HepG2 (cell line): ENCODE results near the gene ZNF416.

Experiments
- GTF2F1 ChIP-seq: fragments of 150-350 bp; IDR thresholded peaks from 2 replicates; pipeline ENCODE4 v1.6.1; 2014; ENCODE audit warnings: low read length
- TAF1 ChIP-seq: sonication (generic); formaldehyde crosslinking; IDR thresholded peaks from 2 replicates; pipeline ENCODE4 v1.4.0; 2020; ENCODE audit warnings: missing genetic modification reagents
- TF ChIP-seq, protein P1 (sequence below): sonication (generic); formaldehyde crosslinking; IDR thresholded peaks from 2 replicates; pipeline ENCODE4 v1.5.0; 2020; ENCODE audit warnings: mild to moderate bottlenecking, missing genetic modification reagents, moderate library complexity
- TF ChIP-seq, protein P2 (sequence below): sonication (generic); formaldehyde crosslinking; IDR thresholded peaks from 2 replicates; pipeline ENCODE4 v1.8.0; 2022; ENCODE audit warnings: missing genetic modification reagents, mild to moderate bottlenecking, moderate library complexity, borderline replicate concordance

GRCh38 chr19:57560049-57560491 is 18.6 kb downstream of the ZNF416 start:
- TF ChIP-seq, protein P1, sequence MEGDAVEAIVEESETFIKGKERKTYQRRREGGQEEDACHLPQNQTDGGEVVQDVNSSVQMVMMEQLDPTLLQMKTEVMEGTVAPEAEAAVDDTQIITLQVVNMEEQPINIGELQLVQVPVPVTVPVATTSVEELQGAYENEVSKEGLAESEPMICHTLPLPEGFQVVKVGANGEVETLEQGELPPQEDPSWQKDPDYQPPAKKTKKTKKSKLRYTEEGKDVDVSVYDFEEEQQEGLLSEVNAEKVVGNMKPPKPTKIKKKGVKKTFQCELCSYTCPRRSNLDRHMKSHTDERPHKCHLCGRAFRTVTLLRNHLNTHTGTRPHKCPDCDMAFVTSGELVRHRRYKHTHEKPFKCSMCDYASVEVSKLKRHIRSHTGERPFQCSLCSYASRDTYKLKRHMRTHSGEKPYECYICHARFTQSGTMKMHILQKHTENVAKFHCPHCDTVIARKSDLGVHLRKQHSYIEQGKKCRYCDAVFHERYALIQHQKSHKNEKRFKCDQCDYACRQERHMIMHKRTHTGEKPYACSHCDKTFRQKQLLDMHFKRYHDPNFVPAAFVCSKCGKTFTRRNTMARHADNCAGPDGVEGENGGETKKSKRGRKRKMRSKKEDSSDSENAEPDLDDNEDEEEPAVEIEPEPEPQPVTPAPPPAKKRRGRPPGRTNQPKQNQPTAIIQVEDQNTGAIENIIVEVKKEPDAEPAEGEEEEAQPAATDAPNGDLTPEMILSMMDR, result no peak
- TF ChIP-seq GTF2F1 (no peak), TAF1 (CRISPR knock-in tag) (no peak)
- TF ChIP-seq, protein P2, sequence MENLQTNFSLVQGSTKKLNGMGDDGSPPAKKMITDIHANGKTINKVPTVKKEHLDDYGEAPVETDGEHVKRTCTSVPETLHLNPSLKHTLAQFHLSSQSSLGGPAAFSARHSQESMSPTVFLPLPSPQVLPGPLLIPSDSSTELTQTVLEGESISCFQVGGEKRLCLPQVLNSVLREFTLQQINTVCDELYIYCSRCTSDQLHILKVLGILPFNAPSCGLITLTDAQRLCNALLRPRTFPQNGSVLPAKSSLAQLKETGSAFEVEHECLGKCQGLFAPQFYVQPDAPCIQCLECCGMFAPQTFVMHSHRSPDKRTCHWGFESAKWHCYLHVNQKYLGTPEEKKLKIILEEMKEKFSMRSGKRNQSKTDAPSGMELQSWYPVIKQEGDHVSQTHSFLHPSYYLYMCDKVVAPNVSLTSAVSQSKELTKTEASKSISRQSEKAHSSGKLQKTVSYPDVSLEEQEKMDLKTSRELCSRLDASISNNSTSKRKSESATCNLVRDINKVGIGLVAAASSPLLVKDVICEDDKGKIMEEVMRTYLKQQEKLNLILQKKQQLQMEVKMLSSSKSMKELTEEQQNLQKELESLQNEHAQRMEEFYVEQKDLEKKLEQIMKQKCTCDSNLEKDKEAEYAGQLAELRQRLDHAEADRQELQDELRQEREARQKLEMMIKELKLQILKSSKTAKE (CRISPR knock-in tag), result no peak
